ENCODE measurements around the gene SYT8.

DNA sequence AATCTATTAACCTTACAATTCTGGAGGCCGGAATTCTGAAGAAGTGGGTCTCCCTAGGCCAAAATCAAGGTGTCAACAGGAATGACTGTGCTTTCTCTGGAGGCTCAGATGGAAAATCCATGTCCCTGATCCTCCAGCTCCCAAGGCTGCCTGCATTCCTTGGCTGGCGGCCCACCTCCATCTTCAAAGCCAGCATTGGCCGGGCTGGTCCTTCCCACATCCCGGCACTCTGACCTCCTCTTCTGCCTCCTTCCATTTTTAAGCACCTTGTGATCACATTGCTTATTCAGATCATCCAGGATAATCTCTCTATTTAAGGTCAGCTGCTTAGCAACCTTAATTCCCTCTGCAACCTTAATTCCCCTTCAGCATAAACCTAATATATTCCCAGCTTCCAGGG, 48.3 kb upstream of the SYT8 start:
- TF ChIP-seq POLR2A (IDR thresholded peaks at IDR 0.05) = no peak
- TF ChIP-seq, protein P1, sequence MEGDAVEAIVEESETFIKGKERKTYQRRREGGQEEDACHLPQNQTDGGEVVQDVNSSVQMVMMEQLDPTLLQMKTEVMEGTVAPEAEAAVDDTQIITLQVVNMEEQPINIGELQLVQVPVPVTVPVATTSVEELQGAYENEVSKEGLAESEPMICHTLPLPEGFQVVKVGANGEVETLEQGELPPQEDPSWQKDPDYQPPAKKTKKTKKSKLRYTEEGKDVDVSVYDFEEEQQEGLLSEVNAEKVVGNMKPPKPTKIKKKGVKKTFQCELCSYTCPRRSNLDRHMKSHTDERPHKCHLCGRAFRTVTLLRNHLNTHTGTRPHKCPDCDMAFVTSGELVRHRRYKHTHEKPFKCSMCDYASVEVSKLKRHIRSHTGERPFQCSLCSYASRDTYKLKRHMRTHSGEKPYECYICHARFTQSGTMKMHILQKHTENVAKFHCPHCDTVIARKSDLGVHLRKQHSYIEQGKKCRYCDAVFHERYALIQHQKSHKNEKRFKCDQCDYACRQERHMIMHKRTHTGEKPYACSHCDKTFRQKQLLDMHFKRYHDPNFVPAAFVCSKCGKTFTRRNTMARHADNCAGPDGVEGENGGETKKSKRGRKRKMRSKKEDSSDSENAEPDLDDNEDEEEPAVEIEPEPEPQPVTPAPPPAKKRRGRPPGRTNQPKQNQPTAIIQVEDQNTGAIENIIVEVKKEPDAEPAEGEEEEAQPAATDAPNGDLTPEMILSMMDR (IDR thresholded peaks at IDR 0.05 in 4 of 5, conservative IDR thresholded peaks at IDR 0.05 in 1 of 5) = no peak

Measured in gastrocnemius medialis (tissue), 4 donors.